HepG2 (cell line): ENCODE measurements around the gene CCR3. TPM values are rescaled to one million over a fixed set of nuclear protein-coding genes. Genes with fewer than 3 reads are reported as not detected.

ENCODE experiments used
- ATAC-seq: fragments of 200-7000 bp; cut with Tn5 transposase; 3 replicates; pipeline ENCODE4 v1.9.1; 2020; ENCODE audit warnings: mild to moderate bottlenecking, moderate library complexity
- BruUV-seq: library from RNA; stranded (reverse); fragments of 400-500 nt; replicated peaks from 2 replicates; lab custom pipeline; 2021; lab: Mats Ljungman, UMichigan
- CTCF ChIA-PET: fragments of 300-600 bp; formaldehyde crosslinking; extraction: SDS; loops from one replicate; lab custom pipeline; 2021; ENCODE audit warnings: low total read pairs, inconsistent platforms, low intra/inter-chr PET ratio; lab: Yijun Ruan, JAX
- POLR2A ChIA-PET: fragments of 350-600 bp; sonication (Branson Sonifier 250); formaldehyde crosslinking; loops from one replicate; lab custom pipeline; 2020; ENCODE audit warnings: antibody characterized with exemption, inconsistent platforms; lab: Yijun Ruan, JAX
- DNase-seq: peaks from one replicate; pipeline ENCODE4 v3.0.0-alpha.2; 2015; ENCODE audit warnings: low spot score
- FAIRE-seq: peaks from 3 replicates; lab custom pipeline; 2011; peaks lifted over from hg19 to GRCh38; lab: Jason Lieb, UNC
- H2AFZ ChIP-seq: one replicate; pipeline ENCODE4 v1.6.1; 2011; ENCODE audit warnings: low read length, inconsistent platforms
- H3K27ac ChIP-seq: fragments of 300-600 bp; 3 replicates; pipeline ENCODE4 v1.8.0; 2011; ENCODE audit warnings: mixed run types, mild to moderate bottlenecking, mixed read lengths, low read length, inconsistent platforms; ENCODE audit not compliant: insufficient read depth; ENCODE audit errors: extremely low read length
- H3K27me3 ChIP-seq, 2 experiments: fragments of 200-600 bp in 1 of 2; 2 replicates in 1 of 2; 3 replicates in 1 of 2; pipeline versions ENCODE4 v1.6.0 to v1.8.0; 2011; ENCODE audit warnings: low read length in 2 of 2, mild to moderate bottlenecking in 2 of 2, moderate library complexity in 2 of 2, inconsistent platforms in 1 of 2; ENCODE audit not compliant: insufficient read depth in 2 of 2, control insufficient read depth in 1 of 2
- H3K36me3 ChIP-seq, 2 experiments: fragments of 200-600 bp in 1 of 2; replicated peaks in 1 of 2; 2 replicates in 1 of 2; 3 replicates in 1 of 2; pipeline versions ENCODE4 v1.5.1 to v1.8.0; 2011; ENCODE audit warnings: low read length in 2 of 2, inconsistent platforms in 1 of 2; ENCODE audit not compliant: insufficient read depth in 2 of 2, control insufficient read depth in 1 of 2
- H3K4me1 ChIP-seq: 2 replicates; pipeline ENCODE4 v1.5.1; 2012; ENCODE audit warnings: low read length, inconsistent platforms; ENCODE audit not compliant: insufficient read depth
- H3K4me2 ChIP-seq: 2 replicates; pipeline ENCODE4 v1.6.0; 2011; ENCODE audit warnings: low read depth, low read length, inconsistent platforms
- H3K4me3 ChIP-seq, 3 experiments: fragments of 200-600 bp in 1 of 3; sonication (generic), shearing (Covaris generic) in 1 of 3; replicated peaks in 1 of 3; 2 replicates each; pipeline ENCODE4 v1.5.1; 2011 to 2016; ENCODE audit warnings: low read length in 3 of 3, inconsistent platforms in 2 of 3, low read depth in 2 of 3, mild to moderate bottlenecking in 2 of 3, control low read depth in 1 of 3, mixed read lengths in 1 of 3; ENCODE audit not compliant: insufficient read depth in 1 of 3
- H3K79me2 ChIP-seq: one replicate; pipeline ENCODE4 v1.6.1; 2011; ENCODE audit warnings: low read length, inconsistent platforms; ENCODE audit not compliant: insufficient read depth
- H3K9ac ChIP-seq: 2 replicates; pipeline ENCODE4 v1.6.0; 2011; ENCODE audit warnings: mild to moderate bottlenecking, low read depth, low read length, inconsistent platforms; ENCODE audit not compliant: insufficient read depth
- H3K9me3 ChIP-seq: 2 replicates; pipeline ENCODE4 v1.5.1; 2012; ENCODE audit warnings: mild to moderate bottlenecking, low read length
- H4K20me1 ChIP-seq: 2 replicates; pipeline ENCODE4 v1.6.0; 2011; ENCODE audit warnings: inconsistent platforms, mild to moderate bottlenecking, low read length, moderate library complexity; ENCODE audit not compliant: insufficient read depth
- ATM ChIP-seq: fragments of 450-650 bp; IDR thresholded peaks from 2 replicates; pipeline ENCODE4 v1.7.1; 2017; ENCODE audit warnings: mild to moderate bottlenecking, borderline replicate concordance
- BATF2 ChIP-seq: sonication (generic); formaldehyde crosslinking; IDR thresholded peaks from 2 replicates; pipeline ENCODE4 v1.8.0; 2022; ENCODE audit warnings: mild to moderate bottlenecking, missing genetic modification reagents, moderate library complexity
- GTF3A ChIP-seq: sonication (generic); formaldehyde crosslinking; conservative IDR thresholded peaks from 2 replicates; pipeline ENCODE4 v1.4.0; 2020; ENCODE audit warnings: mild to moderate bottlenecking, missing genetic modification reagents
- MZF1 ChIP-seq: sonication (generic); formaldehyde crosslinking; IDR thresholded peaks from 2 replicates; pipeline ENCODE4 v1.8.1; 2023; ENCODE audit warnings: mild to moderate bottlenecking, missing genetic modification reagents, borderline replicate concordance
- PHF21A ChIP-seq: sonication (generic); formaldehyde crosslinking; IDR thresholded peaks from 2 replicates; pipeline ENCODE4 v1.5.0; 2020; ENCODE audit warnings: mild to moderate bottlenecking, missing genetic modification reagents
- SIX4 ChIP-seq: sonication (generic); formaldehyde crosslinking; IDR thresholded peaks from 2 replicates; pipeline ENCODE4 v1.4.0; 2020; ENCODE audit warnings: missing genetic modification reagents
- STAG1 ChIP-seq: sonication (generic); formaldehyde crosslinking; IDR thresholded peaks from 2 replicates; pipeline ENCODE4 v1.4.0; 2020; ENCODE audit warnings: missing genetic modification reagents
- TFAP4 ChIP-seq: sonication (generic); IDR thresholded peaks from 2 replicates; pipeline ENCODE4 v1.6.1; 2016; ENCODE audit warnings: low read depth, borderline replicate concordance
- U2AF2 ChIP-seq: fragments of 200-400 bp; formaldehyde crosslinking; IDR thresholded peaks from 2 replicates; pipeline ENCODE4 v1.6.1; 2017; ENCODE audit warnings: low read depth, mild to moderate bottlenecking, low read length
- ZBTB7A ChIP-seq: sonication (generic); formaldehyde crosslinking; IDR thresholded peaks from 2 replicates; pipeline ENCODE4 v1.8.0; 2022; ENCODE audit warnings: mild to moderate bottlenecking, missing genetic modification reagents
- ZFP36L2 ChIP-seq: sonication (generic); formaldehyde crosslinking; IDR thresholded peaks from 2 replicates; pipeline ENCODE4 v1.4.0; 2020; ENCODE audit warnings: missing genetic modification reagents
- ZNF17 ChIP-seq: sonication (generic); formaldehyde crosslinking; IDR thresholded peaks from 2 replicates; pipeline ENCODE4 v1.5.0; 2020; ENCODE audit warnings: mild to moderate bottlenecking, missing genetic modification reagents
- ZNF333 ChIP-seq: sonication (generic); formaldehyde crosslinking; IDR thresholded peaks from 2 replicates; pipeline ENCODE4 v1.4.0; 2020; ENCODE audit warnings: mild to moderate bottlenecking, missing genetic modification reagents, borderline replicate concordance
- WGBS: methylation state at CpG from one replicate; pipeline ENCODE4 v1.1.6; 2017; ENCODE audit warnings: low lambda C conversion rate; 5-methylcytosine and 5-hydroxymethylcytosine counted together
- in situ Hi-C: cut with HindIII; loops from 2 replicates; pipeline ENCODE4 v1.10.0; 2017; ENCODE audit warnings: low pct_unique_long_range_greater_than_20kb; ENCODE audit not compliant: extremely low pct_ligation_motif_present
- intact Hi-C: fragments of 100-400 bp; cut with micrococcal nuclease; formaldehyde crosslinking; loops from one replicate; pipeline ENCODE4 v1.10.0; 2022; ENCODE audit not compliant: unreplicated experiment
- polyA plus RNA-seq, 8 experiments: library from polyadenylated mRNA; depleted of rRNA in 3 of 8; stranded (reverse) in 7 of 8; unstranded in 1 of 8; fragments of >200 nt; fragmentation: Illumina TruSeq in 4 of 8; extraction: Trizol in 4 of 8; gene quantifications; 2 replicates each; pipeline versions ENCODE4 v1.2.1 to v1.2.3, GENCODE V29; 2011 to 2016; ENCODE audit warnings: low read depth in 4 of 8, missing spikeins in 1 of 8, mixed read lengths in 1 of 8; ENCODE audit not compliant: insufficient read depth in 1 of 8
- total RNA-seq, 5 experiments: library from RNA; depleted of rRNA; stranded (reverse); fragments of >200 nt; fragmentation: Illumina TruSeq; extraction: Trizol; gene quantifications; 2 replicates each; pipeline ENCODE4 v1.2.3, GENCODE V29; 2016; ENCODE audit warnings: low read depth in 1 of 5
- TF ChIP-seq, protein P1 (sequence below): sonication (generic); formaldehyde crosslinking; IDR thresholded peaks from 2 replicates; pipeline ENCODE4 v1.4.0; 2020; ENCODE audit warnings: missing genetic modification reagents
- TF ChIP-seq, protein P2 (sequence below): sonication (generic); formaldehyde crosslinking; IDR thresholded peaks from 2 replicates; pipeline ENCODE4 v1.4.0; 2020; ENCODE audit warnings: missing genetic modification reagents
- TF ChIP-seq, protein P3 (sequence below): IDR thresholded peaks from 2 replicates; pipeline ENCODE4 v1.6.1; 2016; ENCODE audit warnings: missing biosample characterization, missing genetic modification reagents, low read depth
- TF ChIP-seq, protein P4 (sequence below): sonication (generic); formaldehyde crosslinking; IDR thresholded peaks from 2 replicates; pipeline ENCODE4 v1.5.1; 2020; ENCODE audit warnings: missing genetic modification reagents, mild to moderate bottlenecking, borderline replicate concordance

CCR3 gene
- total and polyA plus RNA-seq, 2 of the 13 experiments (the other 11 are each of a cell fraction or from before 2014, with no cell fraction given): not detected

DNA sequence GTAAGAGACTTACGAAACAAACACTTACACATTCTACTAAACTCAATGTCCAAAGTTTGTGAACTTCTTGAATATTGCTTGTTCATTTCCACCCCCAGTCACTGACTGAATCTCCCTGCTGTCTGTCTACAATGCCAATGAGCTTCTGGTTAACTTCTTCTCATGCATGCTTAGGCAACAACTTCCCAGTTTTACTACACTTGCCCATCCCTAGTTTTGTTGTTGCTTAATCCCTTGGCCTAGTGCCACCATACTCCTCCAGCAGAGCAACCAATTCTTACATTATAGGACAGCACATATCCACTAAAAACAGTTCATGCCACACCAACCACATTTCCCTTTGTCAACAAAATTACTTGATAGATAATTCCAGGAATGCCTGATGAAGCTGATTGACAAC is 70.7 kb downstream of the CCR3 start:
- TF ChIP-seq U2AF2 (no peak), BATF2 (CRISPR knock-in tag) (no peak), PHF21A (no peak), TFAP4 (no peak), ZFP36L2 (no peak), SIX4 (CRISPR knock-in tag) (no peak), MZF1 (CRISPR knock-in tag) (no peak), ATM (no peak), STAG1 (CRISPR knock-in tag) (no peak), ZNF333 (CRISPR knock-in tag) (no peak), ZNF17 (CRISPR knock-in tag) (no peak), ZBTB7A (no peak), GTF3A (no peak)
- TF ChIP-seq, protein P1, sequence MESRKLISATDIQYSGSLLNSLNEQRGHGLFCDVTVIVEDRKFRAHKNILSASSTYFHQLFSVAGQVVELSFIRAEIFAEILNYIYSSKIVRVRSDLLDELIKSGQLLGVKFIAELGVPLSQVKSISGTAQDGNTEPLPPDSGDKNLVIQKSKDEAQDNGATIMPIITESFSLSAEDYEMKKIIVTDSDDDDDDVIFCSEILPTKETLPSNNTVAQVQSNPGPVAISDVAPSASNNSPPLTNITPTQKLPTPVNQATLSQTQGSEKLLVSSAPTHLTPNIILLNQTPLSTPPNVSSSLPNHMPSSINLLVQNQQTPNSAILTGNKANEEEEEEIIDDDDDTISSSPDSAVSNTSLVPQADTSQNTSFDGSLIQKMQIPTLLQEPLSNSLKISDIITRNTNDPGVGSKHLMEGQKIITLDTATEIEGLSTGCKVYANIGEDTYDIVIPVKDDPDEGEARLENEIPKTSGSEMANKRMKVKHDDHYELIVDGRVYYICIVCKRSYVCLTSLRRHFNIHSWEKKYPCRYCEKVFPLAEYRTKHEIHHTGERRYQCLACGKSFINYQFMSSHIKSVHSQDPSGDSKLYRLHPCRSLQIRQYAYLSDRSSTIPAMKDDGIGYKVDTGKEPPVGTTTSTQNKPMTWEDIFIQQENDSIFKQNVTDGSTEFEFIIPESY (CRISPR knock-in tag): no peak
- TF ChIP-seq, protein P2, sequence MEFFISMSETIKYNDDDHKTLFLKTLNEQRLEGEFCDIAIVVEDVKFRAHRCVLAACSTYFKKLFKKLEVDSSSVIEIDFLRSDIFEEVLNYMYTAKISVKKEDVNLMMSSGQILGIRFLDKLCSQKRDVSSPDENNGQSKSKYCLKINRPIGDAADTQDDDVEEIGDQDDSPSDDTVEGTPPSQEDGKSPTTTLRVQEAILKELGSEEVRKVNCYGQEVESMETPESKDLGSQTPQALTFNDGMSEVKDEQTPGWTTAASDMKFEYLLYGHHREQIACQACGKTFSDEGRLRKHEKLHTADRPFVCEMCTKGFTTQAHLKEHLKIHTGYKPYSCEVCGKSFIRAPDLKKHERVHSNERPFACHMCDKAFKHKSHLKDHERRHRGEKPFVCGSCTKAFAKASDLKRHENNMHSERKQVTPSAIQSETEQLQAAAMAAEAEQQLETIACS (CRISPR knock-in tag): no peak
- TF ChIP-seq, protein P3, sequence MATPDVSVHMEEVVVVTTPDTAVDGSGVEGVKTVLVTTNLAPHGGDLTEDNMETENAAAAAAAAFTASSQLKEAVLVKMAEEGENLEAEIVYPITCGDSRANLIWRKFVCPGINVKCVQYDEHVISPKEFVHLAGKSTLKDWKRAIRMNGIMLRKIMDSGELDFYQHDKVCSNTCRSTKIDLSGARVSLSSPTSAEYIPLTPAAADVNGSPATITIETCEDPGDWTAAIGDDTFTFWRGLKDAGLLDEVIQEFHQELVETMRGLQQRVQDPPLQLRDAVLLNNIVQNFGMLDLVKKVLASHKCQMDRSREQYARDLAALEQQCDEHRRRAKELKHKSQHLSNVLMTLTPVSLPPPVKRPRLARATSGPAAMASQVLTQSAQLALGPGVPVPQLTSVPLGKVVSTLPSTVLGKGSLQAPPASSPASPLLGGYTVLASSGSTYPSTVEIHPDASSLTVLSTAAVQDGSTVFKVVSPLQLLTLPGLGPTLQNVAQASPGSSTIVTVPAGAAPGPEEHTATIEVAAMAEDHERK: no peak
- TF ChIP-seq, protein P4, sequence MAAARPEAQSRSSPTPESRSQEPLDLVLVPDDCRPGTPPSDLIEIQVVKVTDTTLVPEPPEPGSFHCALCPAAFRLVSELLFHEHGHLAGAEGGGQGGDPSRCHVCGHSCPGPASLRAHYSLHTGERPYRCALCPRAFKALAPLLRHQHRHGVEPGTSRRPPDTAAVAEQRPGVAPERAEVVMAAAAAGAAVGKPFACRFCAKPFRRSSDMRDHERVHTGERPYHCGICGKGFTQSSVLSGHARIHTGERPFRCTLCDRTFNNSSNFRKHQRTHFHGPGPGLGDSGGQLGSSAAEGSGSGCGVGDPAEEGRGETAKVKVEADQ (CRISPR knock-in tag): no peak
- Histone ChIP-seq H3K79me2 (no peaks in the 10 kb centered on the region), H3K4me2 (no peak overlapping the region), H4K20me1 (no peaks in the 10 kb centered on the region), H3K9me3 (no peaks in the 10 kb centered on the region), H3K27me3 (no peaks in the 10 kb centered on the region), H2AFZ (no peak overlapping the region), H3K4me1 (no peaks in the 10 kb centered on the region), H3K9ac (no peak overlapping the region), H3K4me3 (no peak overlapping the region), H3K27ac (no peak overlapping the region), H3K36me3 (no peaks in the 10 kb centered on the region)
- FAIRE-seq (no peak), ATAC-seq (no peak), DNase-seq (no peak)
- ChIA-PET POLR2A (no interaction called here), CTCF (no interaction called here)
- in situ Hi-C loops (no loop called here), intact Hi-C loops (no loop called here)
- 8% methylated on average over 1 of the region's 1 CpG for WGBS
- BruUV-seq: no TSS peak
